HEK293 (cell line): Measurements from ENCODE around the gene LNX1.

Source experiments
- MYNN ChIP-seq: fragments of 450-650 bp; formaldehyde crosslinking; IDR thresholded peaks from 2 replicates; pipeline ENCODE4 v1.5.1; 2016; ENCODE audit warnings: missing biosample characterization, missing genetic modification characterization, borderline replicate concordance
- ZIC2 ChIP-seq: fragments of 450-650 bp; formaldehyde crosslinking; IDR thresholded peaks from 2 replicates; pipeline ENCODE4 v1.5.1; 2016; ENCODE audit warnings: missing biosample characterization, missing genetic modification characterization
- ZNF23 ChIP-seq: fragments of 450-650 bp; formaldehyde crosslinking; IDR thresholded peaks from 2 replicates; pipeline ENCODE4 v1.5.1; 2016; ENCODE audit warnings: missing biosample characterization, missing genetic modification characterization, borderline replicate concordance
- ZNF274 ChIP-seq, 2 experiments: fragments of 200-500 bp in 1 of 2; fragments of 450-650 bp in 1 of 2; sonication (Bioruptor generic) in 1 of 2; formaldehyde crosslinking in 1 of 2; IDR thresholded peaks; 2 replicates each; pipeline versions ENCODE4 v1.5.1 to v1.6.1; 2014 to 2016; ENCODE audit warnings: borderline replicate concordance in 1 of 2, inconsistent platforms in 1 of 2, low read length in 1 of 2, missing biosample characterization in 1 of 2, missing genetic modification characterization in 1 of 2
- ZNF423 ChIP-seq: fragments of 450-650 bp; formaldehyde crosslinking; IDR thresholded peaks from 2 replicates; pipeline ENCODE4 v1.5.1; 2016; ENCODE audit warnings: missing biosample characterization, missing genetic modification characterization
- ZNF664 ChIP-seq: fragments of 450-650 bp; formaldehyde crosslinking; IDR thresholded peaks from 2 replicates; pipeline ENCODE4 v1.5.1; 2016; ENCODE audit warnings: missing biosample characterization, missing genetic modification characterization
- ZNF830 ChIP-seq: fragments of 450-650 bp; IDR thresholded peaks from 2 replicates; pipeline ENCODE4 v1.5.0; 2018; ENCODE audit warnings: missing biosample characterization, missing genetic modification characterization, low read depth, mild to moderate bottlenecking, moderate library complexity
- ZSCAN18 ChIP-seq: fragments of 450-650 bp; formaldehyde crosslinking; IDR thresholded peaks from 2 replicates; pipeline ENCODE4 v1.5.1; 2016; ENCODE audit warnings: missing biosample characterization, missing genetic modification characterization
- TF ChIP-seq, protein P1 (sequence below): fragments of 450-650 bp; formaldehyde crosslinking; IDR thresholded peaks from 2 replicates; pipeline ENCODE4 v1.5.1; 2016; ENCODE audit warnings: missing biosample characterization, missing genetic modification characterization
- TF ChIP-seq, protein P2 (sequence below): fragments of 450-650 bp; formaldehyde crosslinking; IDR thresholded peaks from 2 replicates; pipeline ENCODE4 v1.5.1; 2016; ENCODE audit warnings: missing biosample characterization, missing genetic modification characterization
- TF ChIP-seq, protein P3 (sequence below): fragments of 450-650 bp; formaldehyde crosslinking; IDR thresholded peaks from 2 replicates; pipeline ENCODE4 v1.5.1; 2016; ENCODE audit warnings: missing biosample characterization, missing genetic modification characterization

- TF ChIP-seq, protein P1, sequence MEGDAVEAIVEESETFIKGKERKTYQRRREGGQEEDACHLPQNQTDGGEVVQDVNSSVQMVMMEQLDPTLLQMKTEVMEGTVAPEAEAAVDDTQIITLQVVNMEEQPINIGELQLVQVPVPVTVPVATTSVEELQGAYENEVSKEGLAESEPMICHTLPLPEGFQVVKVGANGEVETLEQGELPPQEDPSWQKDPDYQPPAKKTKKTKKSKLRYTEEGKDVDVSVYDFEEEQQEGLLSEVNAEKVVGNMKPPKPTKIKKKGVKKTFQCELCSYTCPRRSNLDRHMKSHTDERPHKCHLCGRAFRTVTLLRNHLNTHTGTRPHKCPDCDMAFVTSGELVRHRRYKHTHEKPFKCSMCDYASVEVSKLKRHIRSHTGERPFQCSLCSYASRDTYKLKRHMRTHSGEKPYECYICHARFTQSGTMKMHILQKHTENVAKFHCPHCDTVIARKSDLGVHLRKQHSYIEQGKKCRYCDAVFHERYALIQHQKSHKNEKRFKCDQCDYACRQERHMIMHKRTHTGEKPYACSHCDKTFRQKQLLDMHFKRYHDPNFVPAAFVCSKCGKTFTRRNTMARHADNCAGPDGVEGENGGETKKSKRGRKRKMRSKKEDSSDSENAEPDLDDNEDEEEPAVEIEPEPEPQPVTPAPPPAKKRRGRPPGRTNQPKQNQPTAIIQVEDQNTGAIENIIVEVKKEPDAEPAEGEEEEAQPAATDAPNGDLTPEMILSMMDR (tag by site-specific recombination), result no peak
- TF ChIP-seq ZIC2 (tag by site-specific recombination) (no peak), ZNF830 (tag by site-specific recombination) (no peak), ZNF274 (IDR thresholded peaks at IDR 0.05; ENCODE audit: low read length) (no peak), ZNF274 (tag by site-specific recombination; IDR thresholded peaks at IDR 0.05; ENCODE audit: borderline replicate concordance) (no peak), ZNF423 (no peak), ZSCAN18 (no peak), ZNF23 (tag by site-specific recombination) (no peak), MYNN (tag by site-specific recombination) (no peak), ZNF664 (tag by site-specific recombination) (no peak)
- TF ChIP-seq, protein P2, sequence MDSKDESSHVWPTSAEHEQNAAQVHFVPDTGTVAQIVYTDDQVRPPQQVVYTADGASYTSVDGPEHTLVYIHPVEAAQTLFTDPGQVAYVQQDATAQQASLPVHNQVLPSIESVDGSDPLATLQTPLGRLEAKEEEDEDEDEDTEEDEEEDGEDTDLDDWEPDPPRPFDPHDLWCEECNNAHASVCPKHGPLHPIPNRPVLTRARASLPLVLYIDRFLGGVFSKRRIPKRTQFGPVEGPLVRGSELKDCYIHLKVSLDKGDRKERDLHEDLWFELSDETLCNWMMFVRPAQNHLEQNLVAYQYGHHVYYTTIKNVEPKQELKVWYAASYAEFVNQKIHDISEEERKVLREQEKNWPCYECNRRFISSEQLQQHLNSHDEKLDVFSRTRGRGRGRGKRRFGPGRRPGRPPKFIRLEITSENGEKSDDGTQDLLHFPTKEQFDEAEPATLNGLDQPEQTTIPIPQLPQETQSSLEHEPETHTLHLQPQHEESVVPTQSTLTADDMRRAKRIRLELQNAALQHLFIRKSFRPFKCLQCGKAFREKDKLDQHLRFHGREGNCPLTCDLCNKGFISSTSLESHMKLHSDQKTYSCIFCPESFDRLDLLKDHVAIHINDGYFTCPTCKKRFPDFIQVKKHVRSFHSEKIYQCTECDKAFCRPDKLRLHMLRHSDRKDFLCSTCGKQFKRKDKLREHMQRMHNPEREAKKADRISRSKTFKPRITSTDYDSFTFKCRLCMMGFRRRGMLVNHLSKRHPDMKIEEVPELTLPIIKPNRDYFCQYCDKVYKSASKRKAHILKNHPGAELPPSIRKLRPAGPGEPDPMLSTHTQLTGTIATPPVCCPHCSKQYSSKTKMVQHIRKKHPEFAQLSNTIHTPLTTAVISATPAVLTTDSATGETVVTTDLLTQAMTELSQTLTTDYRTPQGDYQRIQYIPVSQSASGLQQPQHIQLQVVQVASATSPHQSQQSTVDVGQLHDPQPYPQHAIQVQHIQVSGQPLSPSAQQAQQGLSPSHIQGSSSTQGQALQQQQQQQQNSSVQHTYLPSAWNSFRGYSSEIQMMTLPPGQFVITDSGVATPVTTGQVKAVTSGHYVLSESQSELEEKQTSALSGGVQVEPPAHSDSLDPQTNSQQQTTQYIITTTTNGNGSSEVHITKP (tag by site-specific recombination), result no peak
- TF ChIP-seq, protein P3, sequence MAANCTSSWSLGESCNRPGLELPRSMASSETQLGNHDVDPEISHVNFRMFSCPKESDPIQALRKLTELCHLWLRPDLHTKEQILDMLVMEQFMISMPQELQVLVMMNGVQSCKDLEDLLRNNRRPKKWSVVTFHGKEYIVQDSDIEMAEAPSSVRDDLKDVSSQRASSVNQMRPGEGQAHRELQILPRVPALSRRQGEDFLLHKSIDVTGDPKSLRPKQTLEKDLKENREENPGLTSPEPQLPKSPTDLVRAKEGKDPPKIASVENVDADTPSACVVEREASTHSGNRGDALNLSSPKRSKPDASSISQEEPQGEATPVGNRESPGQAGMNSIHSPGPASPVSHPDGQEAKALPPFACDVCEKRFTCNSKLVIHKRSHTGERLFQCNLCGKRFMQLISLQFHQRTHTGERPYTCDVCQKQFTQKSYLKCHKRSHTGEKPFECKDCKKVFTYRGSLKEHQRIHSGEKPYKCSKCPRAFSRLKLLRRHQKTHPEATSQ (tag by site-specific recombination), result no peak
Measured at GRCh38 chr4:53635697-53636483, 44.6 kb upstream of the LNX1 start.
